HG02885 (cell line): ENCODE data around the gene VSIR.

Source experiments
- ATAC-seq: cut with Tn5 transposase; IDR thresholded peaks from one replicate; pipeline ENCODE4 v1.9.1; 2021; ENCODE audit warnings: mild to moderate bottlenecking; ENCODE audit not compliant: unreplicated experiment, poor library complexity

Gene VSIR

GRCh38 chr10:71718165-71718698, 55.1 kb downstream of the VSIR start:
- ATAC-seq = no peak

- no peak for ATAC-seq
Observed at GRCh38 chr10:71717551-71717951, 55.8 kb downstream of the VSIR start.

- ATAC-seq = no peak
Observed at GRCh38 chr10:71717056-71717455, 56.3 kb downstream of the VSIR start.

GRCh38 chr10:71716426-71716825, 56.9 kb downstream of the VSIR start:
- no peak for ATAC-seq

GRCh38 chr10:71715860-71716259, 57.5 kb downstream of the VSIR start:
- ATAC-seq = no peak

GRCh38 chr10:71715026-71715425, 58.3 kb downstream of the VSIR start:
- ATAC-seq = no peak

- no peak for ATAC-seq
Observed at GRCh38 chr10:71714592-71714991, 58.7 kb downstream of the VSIR start.

GRCh38 chr10:71714031-71714410, 59.3 kb downstream of the VSIR start:
- ATAC-seq = no peak

- no peak for ATAC-seq
Observed at GRCh38 chr10:71713135-71714030, 59.9 kb downstream of the VSIR start.

- ATAC-seq = no peak
Observed at GRCh38 chr10:71712572-71713134, 60.7 kb downstream of the VSIR start.

- no peak for ATAC-seq
Observed at GRCh38 chr10:71712170-71712569, 61.1 kb downstream of the VSIR start.

GRCh38 chr10:71711052-71711623, 62.2 kb downstream of the VSIR start:
- ATAC-seq = no peak

- no peak for ATAC-seq
Observed at GRCh38 chr10:71710519-71710918, 62.8 kb downstream of the VSIR start.

- no peak for ATAC-seq
Observed at GRCh38 chr10:71708897-71709882, 64.1 kb downstream of the VSIR start.

- no peak for ATAC-seq
Observed at GRCh38 chr10:71708301-71708703, 65.0 kb downstream of the VSIR start.

- ATAC-seq = no peak
Observed at GRCh38 chr10:71707240-71707789, 66.0 kb downstream of the VSIR start.

- no peak for ATAC-seq
Observed at GRCh38 chr10:71706216-71707121, 66.9 kb downstream of the VSIR start.

- ATAC-seq = no peak
Observed at GRCh38 chr10:71705582-71705981, 67.7 kb downstream of the VSIR start.

- ATAC-seq = no peak
Observed at GRCh38 chr10:71704816-71705215, 68.5 kb downstream of the VSIR start.
